Measurements from ENCODE around the gene BCLAF3.

DNA sequence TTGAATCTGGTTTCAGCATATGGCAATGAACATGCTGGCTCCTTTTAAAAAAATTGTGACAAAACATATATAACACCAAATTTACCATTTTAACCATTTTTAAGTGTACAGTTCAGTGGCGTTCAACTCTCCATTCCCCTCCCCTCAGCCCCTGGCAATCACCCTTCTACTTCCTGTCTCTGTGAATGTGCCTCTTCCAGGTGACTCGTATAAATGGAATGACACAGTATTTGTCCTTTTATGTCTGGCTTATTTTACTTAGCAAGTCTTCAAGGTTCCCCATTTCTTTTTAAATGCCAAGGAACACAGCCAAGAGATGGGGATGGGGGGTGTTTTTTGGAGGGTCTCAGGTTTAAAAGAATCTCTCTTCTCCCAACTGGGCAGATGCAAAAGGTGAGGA lies 35.4 kb upstream of the BCLAF3 start:
- no peak for TF ChIP-seq POLR2A (IDR thresholded peaks at IDR 0.05)
- TF ChIP-seq, protein P1, sequence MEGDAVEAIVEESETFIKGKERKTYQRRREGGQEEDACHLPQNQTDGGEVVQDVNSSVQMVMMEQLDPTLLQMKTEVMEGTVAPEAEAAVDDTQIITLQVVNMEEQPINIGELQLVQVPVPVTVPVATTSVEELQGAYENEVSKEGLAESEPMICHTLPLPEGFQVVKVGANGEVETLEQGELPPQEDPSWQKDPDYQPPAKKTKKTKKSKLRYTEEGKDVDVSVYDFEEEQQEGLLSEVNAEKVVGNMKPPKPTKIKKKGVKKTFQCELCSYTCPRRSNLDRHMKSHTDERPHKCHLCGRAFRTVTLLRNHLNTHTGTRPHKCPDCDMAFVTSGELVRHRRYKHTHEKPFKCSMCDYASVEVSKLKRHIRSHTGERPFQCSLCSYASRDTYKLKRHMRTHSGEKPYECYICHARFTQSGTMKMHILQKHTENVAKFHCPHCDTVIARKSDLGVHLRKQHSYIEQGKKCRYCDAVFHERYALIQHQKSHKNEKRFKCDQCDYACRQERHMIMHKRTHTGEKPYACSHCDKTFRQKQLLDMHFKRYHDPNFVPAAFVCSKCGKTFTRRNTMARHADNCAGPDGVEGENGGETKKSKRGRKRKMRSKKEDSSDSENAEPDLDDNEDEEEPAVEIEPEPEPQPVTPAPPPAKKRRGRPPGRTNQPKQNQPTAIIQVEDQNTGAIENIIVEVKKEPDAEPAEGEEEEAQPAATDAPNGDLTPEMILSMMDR (IDR thresholded peaks at IDR 0.05), result no peak

All from right lobe of liver (tissue), 4 donors.